K562 (cell line): Measurements from ENCODE around the gene ANO6. TPM values are rescaled to one million over a fixed set of nuclear protein-coding genes. Genes with fewer than 3 reads are reported as not detected.

Experiments
- ASH1L ChIP-seq: fragments of 450-650 bp; IDR thresholded peaks from 2 replicates; pipeline ENCODE4 v1.6.1; 2018; ENCODE audit warnings: borderline replicate concordance, mild to moderate bottlenecking, low read depth; ENCODE audit not compliant: partially characterized antibody
- BACH1 ChIP-seq: fragments of 200-800 bp; sonication (Bioruptor generic); IDR thresholded peaks from 2 replicates; pipeline ENCODE4 v1.6.1; 2016; ENCODE audit warnings: missing genetic modification characterization, missing compliant biosample characterization
- BDP1 ChIP-seq: IDR thresholded peaks from 3 replicates; pipeline ENCODE4 v1.6.1; 2011; ENCODE audit not compliant: insufficient read length, insufficient read depth
- CHCHD3 ChIP-seq: fragments of 250-450 bp; sonication (Bioruptor Pico); IDR thresholded peaks from 2 replicates; pipeline ENCODE4 v2.1.2; 2022; ENCODE audit warnings: mild to moderate bottlenecking
- CHD1 ChIP-seq: fragments of 200-600 bp; sonication (generic); IDR thresholded peaks from one replicate; pipeline ENCODE4 v1.6.1; 2012; ENCODE audit warnings: mild to moderate bottlenecking, moderate library complexity, low read length, inconsistent platforms
- CTCFL ChIP-seq: IDR thresholded peaks from 2 replicates; pipeline ENCODE4 v1.6.1; 2011; ENCODE audit warnings: borderline replicate concordance, low read depth, mild to moderate bottlenecking, moderate library complexity, low read length; ENCODE audit not compliant: insufficient read depth, poor library complexity, severe bottlenecking
- DACH1 ChIP-seq: fragments of 450-650 bp; IDR thresholded peaks from 2 replicates; pipeline ENCODE4 v1.6.1; 2018; ENCODE audit not compliant: partially characterized antibody
- ESRRA ChIP-seq: fragments of 450-650 bp; IDR thresholded peaks from 2 replicates; pipeline ENCODE4 v1.6.1; 2014; ENCODE audit warnings: low read depth, mild to moderate bottlenecking, moderate library complexity, borderline replicate concordance
- ETS2 ChIP-seq: IDR thresholded peaks from 2 replicates; pipeline ENCODE4 v1.6.1; 2016; ENCODE audit warnings: borderline replicate concordance, missing genetic modification characterization, mild to moderate bottlenecking, moderate library complexity, missing compliant biosample characterization; ENCODE audit not compliant: poor library complexity, severe bottlenecking
- HLTF ChIP-seq: fragments of 450-650 bp; IDR thresholded peaks from 2 replicates; pipeline ENCODE4 v1.6.1; 2016
- ILK ChIP-seq: fragments of 450-650 bp; IDR thresholded peaks from 2 replicates; pipeline ENCODE4 v1.6.1; 2016; ENCODE audit warnings: missing genetic modification characterization, low read depth, mild to moderate bottlenecking, missing compliant biosample characterization, moderate library complexity, borderline replicate concordance
- MNT ChIP-seq, 2 experiments: fragments of 450-650 bp; conservative IDR thresholded peaks; 2 replicates each; pipeline ENCODE4 v1.6.1; 2017; ENCODE audit warnings: mild to moderate bottlenecking in 2 of 2, moderate library complexity in 2 of 2
- PCBP2 ChIP-seq: fragments of 200-400 bp; formaldehyde crosslinking; IDR thresholded peaks from 2 replicates; pipeline ENCODE4 v1.6.1; 2018; ENCODE audit warnings: low read length, low read depth, mild to moderate bottlenecking, moderate library complexity; ENCODE audit not compliant: poor library complexity, severe bottlenecking
- POLR2AphosphoS5 ChIP-seq: IDR thresholded peaks from 2 replicates; pipeline ENCODE4 v1.6.1; 2011; ENCODE audit warnings: mild to moderate bottlenecking, low read depth, low read length, moderate library complexity; ENCODE audit not compliant: control insufficient read depth, insufficient read depth
- RBFOX2 ChIP-seq: fragments of 200-400 bp; formaldehyde crosslinking; IDR thresholded peaks from 2 replicates; pipeline ENCODE4 v1.6.1; 2017; ENCODE audit warnings: low read depth, mild to moderate bottlenecking, low read length, moderate library complexity
- TBP ChIP-seq: optimal IDR thresholded peaks from 2 replicates; pipeline ENCODE3; 2011; ENCODE audit warnings: low read depth, low read length, improper control_type of control experiment
- ZFP30 ChIP-seq: fragments of 250-450 bp; sonication (Bioruptor Pico); IDR thresholded peaks from 2 replicates; pipeline ENCODE4 v1.8.0; 2022; ENCODE audit warnings: moderate library complexity, mild to moderate bottlenecking, inconsistent platforms, borderline replicate concordance
- ZNF778 ChIP-seq: fragments of 450-650 bp; formaldehyde crosslinking; IDR thresholded peaks from 2 replicates; pipeline ENCODE4 v1.4.0; 2020; ENCODE audit warnings: mild to moderate bottlenecking, moderate library complexity
- polyA plus RNA-seq, 8 experiments: library from polyadenylated mRNA; depleted of rRNA in 4 of 8; stranded (reverse) in 5 of 8; unstranded in 3 of 8; fragments of >200 nt; fragmentation: Nextera tagmentation in 2 of 8; fragmentation: Illumina TruSeq in 1 of 8; extraction: Ambion mirVana in 2 of 8; extraction: Trizol in 1 of 8; gene quantifications; 2 replicates each; pipeline versions ENCODE4 v1.2.1 to v1.2.3, GENCODE V29; 2011 to 2014; ENCODE audit warnings: inconsistent platforms in 1 of 8, missing spikeins in 1 of 8
- total RNA-seq, 7 experiments: library from RNA; depleted of rRNA in 6 of 7; stranded (reverse); fragments of >200 nt in 6 of 7; fragmentation: Illumina TruSeq in 2 of 7; extraction: Trizol in 2 of 7; gene quantifications; 2 replicates each; pipeline versions ENCODE4 v1.2.1 to v1.2.3, GENCODE V29; 2011 to 2021; ENCODE audit warnings: low replicate concordance in 1 of 7
- TF ChIP-seq, protein P1 (sequence below), 2 experiments: fragments of 250-450 bp in 1 of 2; fragments of 450-650 bp in 1 of 2; sonication (Bioruptor Pico) in 1 of 2; IDR thresholded peaks; 2 replicates each; pipeline versions ENCODE4 v1.6.1 to v1.8.0; 2016 to 2021; ENCODE audit warnings: mild to moderate bottlenecking in 2 of 2, moderate library complexity in 2 of 2, missing compliant biosample characterization in 1 of 2, missing genetic modification characterization in 1 of 2

ANO6 gene
- total and polyA plus RNA-seq, 9 of the 15 experiments (the other 6 are each of a cell fraction or from before 2014, with no cell fraction given): 3.5 to 24.7 (median 20.3) TPM

- TF ChIP-seq PCBP2 (no peak), RBFOX2 (no peak), CHD1 (no peak), POLR2AphosphoS5 (no peak), ASH1L (no peak), ZNF778 (CRISPR knock-in tag) (no peak), ZFP30 (CRISPR knock-in tag) (no peak), BDP1 (no peak), ETS2 (tag) (no peak), ESRRA (no peak), DACH1 (no peak), CHCHD3 (CRISPR knock-in tag) (no peak), HLTF (no peak), MNT (conservative IDR thresholded peaks at IDR 0.05) (no peak), ILK (no peak), TBP (no peak), BACH1 (peak; percentile 71; the same call in 1 of the 2 replicates), CTCFL (no peak)
- TF ChIP-seq, protein P1, sequence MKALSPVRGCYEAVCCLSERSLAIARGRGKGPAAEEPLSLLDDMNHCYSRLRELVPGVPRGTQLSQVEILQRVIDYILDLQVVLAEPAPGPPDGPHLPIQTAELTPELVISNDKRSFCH (CRISPR knock-in tag; IDR thresholded peaks at IDR 0.05): no peak
- TF ChIP-seq, protein P1 (tag; IDR thresholded peaks at IDR 0.05): no peak
Measured at GRCh38 chr12:45234139-45234865, 18.4 kb downstream of the ANO6 start (continued).
